Ovary (tissue), 9 donors: Measurements from ENCODE around the gene TRIP6. TPM values are rescaled to one million over a fixed set of nuclear protein-coding genes. Genes with fewer than 3 reads are reported as not detected.

ENCODE experiments used
- DNase-seq, 5 donors: peaks; one replicate each; pipeline ENCODE4 v3.0.0-alpha.2; 2019 to 2020
- H3K27ac ChIP-seq, 2 donors: fragments of 200-600 bp; one replicate each; pipeline versions ENCODE4 v1.5.1 to v1.8.0; 2019 to 2022
- H3K27me3 ChIP-seq: fragments of 200-600 bp; one replicate; pipeline ENCODE4 v1.8.0; 2022
- H3K36me3 ChIP-seq: fragments of 200-600 bp; sonication (generic); one replicate; pipeline ENCODE4 v1.5.1; 2019
- H3K4me1 ChIP-seq: one replicate; pipeline ENCODE4 v1.8.1; 2013; ENCODE audit warnings: mild to moderate bottlenecking, moderate library complexity; ENCODE audit not compliant: insufficient read depth
- H3K4me3 ChIP-seq: fragments of 200-600 bp; sonication (generic); one replicate; pipeline ENCODE4 v1.5.1; 2017
- H3K9me3 ChIP-seq, 2 donors: fragments of 200-600 bp in 1 of 2; sonication (generic) in 1 of 2; one replicate each; pipeline versions ENCODE4 v1.5.1 to v1.8.1; 2013 to 2019; ENCODE audit warnings: mild to moderate bottlenecking in 1 of 2, moderate library complexity in 1 of 2
- CTCF ChIP-seq, 3 donors: fragments of 450-650 bp in 2 of 3; fragments of 200-600 bp in 1 of 3; IDR thresholded peaks; one replicate each; pipeline versions ENCODE4 v1.5.1 to v1.8.0; 2016 to 2022; ENCODE audit warnings: antibody characterized with exemption in 3 of 3, mild to moderate bottlenecking in 1 of 3
- EP300 ChIP-seq: sonication (generic); formaldehyde crosslinking; IDR thresholded peaks from one replicate; pipeline ENCODE4 v1.6.1; 2017; ENCODE audit warnings: antibody characterized with exemption
- POLR2A ChIP-seq: fragments of 450-650 bp; IDR thresholded peaks from one replicate; pipeline ENCODE4 v1.6.1; 2017; ENCODE audit warnings: antibody characterized with exemption, mild to moderate bottlenecking, moderate library complexity
- WGBS, 3 donors: extraction: QIAGEN DNeasy Blood & Tissue Kit in 1 of 3; methylation state at CpG; one replicate each; pipeline versions ENCODE4 v1.1.5 to v1.1.7; 2013 to 2017; 5-methylcytosine and 5-hydroxymethylcytosine counted together
- intact Hi-C, 4 donors: fragments of 100-400 bp; cut with DNase I; formaldehyde crosslinking; loops; one replicate each; pipeline versions ENCODE4 v1.11.0 to v1.15.1; 2022 to 2023
- polyA plus RNA-seq, 2 donors: library from polyadenylated mRNA; stranded (reverse); fragments of 200-250 nt in 1 of 2; fragments of 350-450 nt in 1 of 2; fragmentation: Illumina TruSeq in 1 of 2; extraction: RNeasy Lipid Tissue Mini Kit (QIAGEN cat#74804) in 1 of 2; gene quantifications; one replicate each; pipeline ENCODE4 v1.2.3, GENCODE V29; 2013 to 2014
- total RNA-seq, 7 donors: library from RNA; depleted of rRNA in 2 of 7; stranded (reverse); fragments of >200 nt in 2 of 7; fragmentation: NEBNext Ultra II Directional in 3 of 7; extraction: Animal tissue kit (Norgen Biotek cat#: 25700) in 3 of 7; gene quantifications; one replicate each; pipeline versions ENCODE4 v1.1.0 to v1.2.4, GENCODE V29; 2016 to 2023
- donor health status: DM: no; HTN: no; CAD: no; lungs with moderate emphysema.
- donor health status: DM: no; HTN: no; CAD: no.
- donor health status: Bipolar disorder and iron deficiency.
- donor health status: DM: yes; HTN: yes; CAD: no.
- donor health status: DM: no; HTN: no; CAD: no.
- donor health status: DM: yes; HTN: yes; CAD: no.

The TRIP6 gene
- total and polyA plus RNA-seq, 9 donors: 17.3 to 98.8 (median 72.5) TPM

- intact Hi-C loops: loop anchor here in 2 of 4 donors (10.0 kb wide), 4 partner anchors 242 to 402 kb away; partner anchors contain the start of gene VGF (in 1 of the 2)
- H3K27ac ChIP-seq: no peak overlapping the region
- TF ChIP-seq POLR2A (no peak), CTCF (IDR thresholded peaks at IDR 0.05) (no peak), EP300 (no peak)
- 87 to 90% (median 89%) methylated on average over 43 to 44 of the region's 44 CpGs for WGBS, 3 donors
- no peak overlapping the region for H3K4me3 ChIP-seq
- peaks cover 9% of the 10 kb centered on the region for H3K4me1 ChIP-seq
- no peaks in the 10 kb centered on the region for H3K9me3 ChIP-seq
- H3K36me3 ChIP-seq: no peaks in the 10 kb centered on the region
- peak; percentile 26 to 47 (median 39) for DNase-seq
- H3K27me3 ChIP-seq: no peaks in the 10 kb centered on the region
Measured at GRCh38 chr7:100892364-100893317, 25.5 kb downstream of the TRIP6 start.

GRCh38 chr7:100893318-100893895, 26.2 kb downstream of the TRIP6 start:
- WGBS, 3 donors: 87 to 90% (median 88%) methylated on average over 28 to 32 of the region's 32 CpGs
- H3K9me3 ChIP-seq: no peaks in the 10 kb centered on the region
- no peaks in the 10 kb centered on the region for H3K36me3 ChIP-seq
- TF ChIP-seq CTCF (IDR thresholded peaks at IDR 0.05): no peak
- no peak for TF ChIP-seq EP300
- no peak for TF ChIP-seq POLR2A
- H3K4me3 ChIP-seq: no peak overlapping the region
- H3K27ac ChIP-seq: no peak overlapping the region
- H3K27me3 ChIP-seq: no peaks in the 10 kb centered on the region
- peak in 2 of 5 donors; percentile 31 to 49 for DNase-seq
- peaks cover 9% of the 10 kb centered on the region for H3K4me1 ChIP-seq
- intact Hi-C loops: loop anchor here in 2 of 4 donors (10.0 kb wide), 4 partner anchors 241 to 401 kb away; partner anchors contain the start of gene VGF (in 1 of the 2)

GRCh38 chr7:100893910-100894721, 26.9 kb downstream of the TRIP6 start:
- Histone ChIP-seq H3K9me3 (no peaks in the 10 kb centered on the region), H3K27me3 (no peaks in the 10 kb centered on the region), H3K4me3 (peak overlapping the region; percentile 41), H3K36me3 (no peaks in the 10 kb centered on the region), H3K27ac (peak overlapping the region in 1 of 2 donors; percentile 57), H3K4me1 (peaks cover 6% of the 10 kb centered on the region)
- intact Hi-C loops: loop anchor here in 2 of 4 donors (10.0 kb wide), 4 partner anchors 241 to 401 kb away; partner anchors contain the start of gene VGF (in 1 of the 2)
- TF ChIP-seq POLR2A (no peak), EP300 (no peak), CTCF (IDR thresholded peaks at IDR 0.05) (no peak)
- 39 to 43% (median 41%) methylated on average over 29 to 40 of the region's 40 CpGs for WGBS, 3 donors
- DNase-seq: peak in 1 of 5 donors; percentile 41
